Subcutaneous adipose tissue (tissue), 4 donors: ENCODE measurements around the gene SYNGR2. TPM values are rescaled to one million over a fixed set of nuclear protein-coding genes. Genes with fewer than 3 reads are reported as not detected.

ENCODE experiments used
- total RNA-seq, 4 donors: library from RNA; depleted of rRNA; stranded (reverse); fragments of >200 nt; gene quantifications; one replicate each; pipeline ENCODE4 v1.1.0, GENCODE V29; 2016
- TF ChIP-seq, protein P1 (sequence below): fragments of 450-650 bp; IDR thresholded peaks from one replicate; pipeline ENCODE4 v1.5.1; 2016; ENCODE audit warnings: low read depth, mild to moderate bottlenecking, control low read depth, antibody characterized with exemption, moderate library complexity

The SYNGR2 gene, protein sequence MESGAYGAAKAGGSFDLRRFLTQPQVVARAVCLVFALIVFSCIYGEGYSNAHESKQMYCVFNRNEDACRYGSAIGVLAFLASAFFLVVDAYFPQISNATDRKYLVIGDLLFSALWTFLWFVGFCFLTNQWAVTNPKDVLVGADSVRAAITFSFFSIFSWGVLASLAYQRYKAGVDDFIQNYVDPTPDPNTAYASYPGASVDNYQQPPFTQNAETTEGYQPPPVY
- 10 to 100 TPM; 33.0 to 80.6 (median 50.1) TPM for total RNA-seq

DNA sequence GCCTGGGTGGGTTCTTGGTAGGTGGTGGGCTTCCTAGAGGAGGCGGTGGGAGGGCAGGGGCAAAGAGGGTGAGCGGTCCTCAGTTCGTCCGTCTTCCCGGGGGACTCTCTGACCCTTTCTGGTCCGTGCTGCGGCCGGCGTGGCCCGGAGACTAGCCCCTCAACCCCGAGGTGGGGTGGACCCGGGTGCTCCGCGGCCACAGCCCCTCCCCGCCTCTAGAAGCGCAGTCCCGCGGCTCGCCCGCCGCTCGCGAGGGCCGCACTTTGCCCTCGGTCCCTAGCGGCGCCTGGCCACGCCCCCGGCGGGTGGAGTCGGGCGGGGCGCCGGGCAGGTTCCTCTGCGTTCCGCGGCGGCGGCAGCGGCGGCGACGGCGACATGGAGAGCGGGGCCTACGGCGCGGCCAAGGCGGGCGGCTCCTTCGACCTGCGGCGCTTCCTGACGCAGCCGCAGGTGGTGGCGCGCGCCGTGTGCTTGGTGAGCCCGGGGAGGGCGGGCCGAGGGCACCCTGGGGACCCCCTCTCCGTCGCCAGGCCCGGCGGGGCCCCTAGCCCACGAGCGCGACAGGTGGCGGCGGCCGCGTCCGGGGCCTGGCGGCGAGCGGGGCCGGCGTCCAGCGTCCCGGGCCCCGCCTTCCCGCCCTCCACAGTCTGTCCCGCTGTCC lies at the start of gene SYNGR2:
SYNGR2 (plus strand) TSS at position 340 of the 661 bp plus-strand sequence; CDS start at position 376, 36 bp downstream.
- TF ChIP-seq, protein P1, sequence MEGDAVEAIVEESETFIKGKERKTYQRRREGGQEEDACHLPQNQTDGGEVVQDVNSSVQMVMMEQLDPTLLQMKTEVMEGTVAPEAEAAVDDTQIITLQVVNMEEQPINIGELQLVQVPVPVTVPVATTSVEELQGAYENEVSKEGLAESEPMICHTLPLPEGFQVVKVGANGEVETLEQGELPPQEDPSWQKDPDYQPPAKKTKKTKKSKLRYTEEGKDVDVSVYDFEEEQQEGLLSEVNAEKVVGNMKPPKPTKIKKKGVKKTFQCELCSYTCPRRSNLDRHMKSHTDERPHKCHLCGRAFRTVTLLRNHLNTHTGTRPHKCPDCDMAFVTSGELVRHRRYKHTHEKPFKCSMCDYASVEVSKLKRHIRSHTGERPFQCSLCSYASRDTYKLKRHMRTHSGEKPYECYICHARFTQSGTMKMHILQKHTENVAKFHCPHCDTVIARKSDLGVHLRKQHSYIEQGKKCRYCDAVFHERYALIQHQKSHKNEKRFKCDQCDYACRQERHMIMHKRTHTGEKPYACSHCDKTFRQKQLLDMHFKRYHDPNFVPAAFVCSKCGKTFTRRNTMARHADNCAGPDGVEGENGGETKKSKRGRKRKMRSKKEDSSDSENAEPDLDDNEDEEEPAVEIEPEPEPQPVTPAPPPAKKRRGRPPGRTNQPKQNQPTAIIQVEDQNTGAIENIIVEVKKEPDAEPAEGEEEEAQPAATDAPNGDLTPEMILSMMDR: no peak

GRCh38 chr17:78118801-78119241 lies 49.6 kb upstream of the SYNGR2 start:
- TF ChIP-seq, protein P1: no peak

- TF ChIP-seq, protein P1: no peak
These were observed 47.8 kb upstream of the SYNGR2 start for GRCh38 chr17:78120537-78120936.

GRCh38 chr17:78120971-78121800 lies 47.2 kb upstream of the SYNGR2 start:
- TF ChIP-seq, protein P1: no peak

DNA sequence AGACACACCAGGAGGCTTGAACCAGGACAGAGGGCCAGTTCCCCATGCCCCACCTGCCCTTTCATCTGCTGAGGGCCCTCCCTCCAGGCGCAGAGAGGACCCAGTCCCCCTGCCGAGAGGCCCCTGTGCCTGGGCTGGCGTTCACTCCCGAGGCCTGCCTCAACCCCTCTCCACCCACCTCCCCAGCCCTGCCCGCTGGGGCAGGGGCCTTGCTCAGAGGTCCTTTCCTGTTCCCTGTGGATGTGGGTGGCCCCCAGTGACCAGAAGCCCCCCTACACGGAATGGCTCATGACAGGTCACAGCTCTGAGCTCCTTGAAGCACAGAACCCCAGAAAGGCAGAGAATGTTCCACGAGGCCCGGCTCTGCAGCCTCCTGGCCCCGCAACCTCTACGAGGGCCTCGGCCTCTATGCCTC lies 46.6 kb upstream of the SYNGR2 start:
- TF ChIP-seq, protein P1: no peak

DNA sequence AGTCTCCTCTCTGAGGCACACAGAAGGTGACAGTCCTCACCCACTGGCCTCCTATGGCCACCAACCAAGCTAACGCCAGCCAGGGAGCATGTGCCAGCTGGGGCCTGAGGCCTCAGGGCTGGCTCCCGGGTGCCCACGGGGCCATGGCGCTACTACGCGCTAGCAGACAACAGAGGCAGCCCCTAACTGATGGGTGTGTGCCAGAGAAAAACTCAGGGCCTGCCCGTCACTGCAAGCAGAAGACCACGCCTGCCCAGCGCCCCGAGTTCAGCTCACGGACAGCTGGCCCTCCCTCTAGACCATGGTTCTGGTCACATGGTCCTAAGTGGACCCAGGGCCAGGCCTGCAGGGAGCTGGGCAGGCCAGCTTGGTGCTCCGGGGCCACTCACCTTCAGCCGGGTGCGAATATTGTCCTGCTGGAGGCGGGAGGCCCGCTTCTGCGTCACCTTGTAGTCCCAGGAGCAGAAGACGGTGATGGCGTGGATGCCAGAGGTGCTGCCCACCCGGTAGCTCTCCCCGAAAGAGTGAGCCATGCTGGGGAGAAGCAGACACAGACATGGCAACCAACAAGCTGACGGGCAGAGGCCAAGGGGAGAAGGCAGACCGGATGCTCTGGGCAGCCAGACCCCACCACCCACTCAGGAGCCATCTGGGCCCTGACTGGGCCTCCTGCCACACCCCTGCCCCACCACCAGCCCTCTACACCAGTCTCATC lies 46.0 kb upstream of the SYNGR2 start:
- TF ChIP-seq, protein P1: no peak
